ENCODE measurements around the gene CCL27. TPM values are rescaled to one million over a fixed set of nuclear protein-coding genes. Genes with fewer than 3 reads are reported as not detected.

The CCL27 gene
- total RNA-seq, 2 experiments from 2014 or later = 0.43 TPM; not detected in 1

- Mint-ChIP-seq H3K4me1 (peaks cover 31% of the 10 kb centered on the region), H3K27me3 (no peaks in the 10 kb centered on the region), H3K27ac (peak within 1 kb of the TSS; percentile 84), H3K36me3 (peaks cover 2% of the 10 kb centered on the region), H3K9me3 (no peaks in the 10 kb centered on the region), H3K4me3 (peak within 1 kb of the TSS; percentile 87)
- ATAC-seq (ENCODE audit: low read depth) = peak; percentile 91
- peak; percentile 97 for DNase-seq
- POLR2A ChIA-PET = interaction anchor here (0.6 to 7.1 kb wide), 22 partner anchors 8 to 1002 kb away, joined by 3 to 117 read pairs (median 5); partner anchors contain the start of genes ARID3C, CCL27, DCTN3 and GALT
These were observed 24.9 kb downstream of the CCL27 start, which contains the start of gene SIGMAR1 for GRCh38 chr9:34637356-34638137. SIGMAR1 (minus strand) TSS chr9:34637787; CDS start chr9:34637697, 90 bp downstream.

GRCh38 chr9:34636791-34637355 is 25.6 kb downstream of the CCL27 start:
- POLR2A ChIA-PET = interaction anchor here (0.6 to 7.1 kb wide), 11 partner anchors 9 to 1002 kb away, joined by 3 to 117 read pairs (median 7); partner anchors contain the start of genes DCTN3, GALT, IL11RA and MYORG
- peaks cover 31% of the 10 kb centered on the region for H3K4me1 Mint-ChIP-seq
- H3K9me3 Mint-ChIP-seq = no peaks in the 10 kb centered on the region
- peak overlapping the region; percentile 87 for H3K4me3 Mint-ChIP-seq
- H3K27me3 Mint-ChIP-seq = no peaks in the 10 kb centered on the region
- peak overlapping the region; percentile 84 for H3K27ac Mint-ChIP-seq
- ATAC-seq (ENCODE audit: low read depth) (no peak), DNase-seq (no peak)
- H3K36me3 Mint-ChIP-seq = peaks cover 2% of the 10 kb centered on the region

GRCh38 chr9:34635556-34635955 is 26.9 kb downstream of the CCL27 start:
- no peaks in the 10 kb centered on the region for H3K9me3 Mint-ChIP-seq
- peaks cover 2% of the 10 kb centered on the region for H3K36me3 Mint-ChIP-seq
- DNase-seq = no peak
- H3K27ac Mint-ChIP-seq = no peak overlapping the region
- no peak for ATAC-seq (ENCODE audit: low read depth)
- H3K4me3 Mint-ChIP-seq = peak overlapping the region; percentile 57
- H3K4me1 Mint-ChIP-seq = peaks cover 31% of the 10 kb centered on the region
- peaks cover 6% of the 10 kb centered on the region for H3K27me3 Mint-ChIP-seq
- POLR2A ChIA-PET = interaction anchor here (3.6 to 7.1 kb wide), 3 partner anchors 10 to 21 kb away, joined by 42 to 117 read pairs (median 75); partner anchors contain the start of genes DCTN3, GALT and RPP25L

GRCh38 chr9:34634551-34635248 is 27.8 kb downstream of the CCL27 start:
- ATAC-seq (ENCODE audit: low read depth) = no peak
- Mint-ChIP-seq H3K36me3 (peaks cover 2% of the 10 kb centered on the region), H3K27ac (no peak overlapping the region), H3K4me1 (peaks cover 31% of the 10 kb centered on the region), H3K9me3 (no peaks in the 10 kb centered on the region), H3K4me3 (no peak overlapping the region), H3K27me3 (peaks cover 15% of the 10 kb centered on the region)
- DNase-seq = no peak
- POLR2A ChIA-PET = interaction anchor here (1.1 to 7.1 kb wide), 5 partner anchors 11 to 30 kb away, joined by 3 to 117 read pairs (median 11); partner anchors contain the start of genes DCTN3, GALT and RPP25L

GRCh38 chr9:34633851-34634550 is 28.5 kb downstream of the CCL27 start:
- POLR2A ChIA-PET = interaction anchor here (1.1 to 7.1 kb wide), 5 partner anchors 11 to 31 kb away, joined by 3 to 117 read pairs (median 11); partner anchors contain the start of genes DCTN3, GALT and RPP25L
- peaks cover 20% of the 10 kb centered on the region for H3K27me3 Mint-ChIP-seq
- no peaks in the 10 kb centered on the region for H3K9me3 Mint-ChIP-seq
- H3K27ac Mint-ChIP-seq = no peak overlapping the region
- H3K4me1 Mint-ChIP-seq = peaks cover 35% of the 10 kb centered on the region
- H3K36me3 Mint-ChIP-seq = peaks cover 2% of the 10 kb centered on the region
- no peak overlapping the region for H3K4me3 Mint-ChIP-seq
- DNase-seq (peak; percentile 83), ATAC-seq (ENCODE audit: low read depth) (peak; percentile 21)

- H3K27me3 Mint-ChIP-seq = peaks cover 25% of the 10 kb centered on the region
- peaks cover 31% of the 10 kb centered on the region for H3K4me1 Mint-ChIP-seq
- no peak for DNase-seq
- POLR2A ChIA-PET = interaction anchor here (1.7 to 7.1 kb wide), 3 partner anchors 13 to 19 kb away, joined by 11 to 117 read pairs (median 75); partner anchors contain the start of genes DCTN3, GALT and RPP25L
- ATAC-seq (ENCODE audit: low read depth) = no peak
- H3K4me3 Mint-ChIP-seq = no peak overlapping the region
- peaks cover 2% of the 10 kb centered on the region for H3K36me3 Mint-ChIP-seq
- no peaks in the 10 kb centered on the region for H3K9me3 Mint-ChIP-seq
- H3K27ac Mint-ChIP-seq = no peak overlapping the region
These were observed 29.3 kb downstream of the CCL27 start for GRCh38 chr9:34633166-34633565.

- Mint-ChIP-seq H3K4me3 (no peak overlapping the region), H3K27ac (no peak overlapping the region), H3K36me3 (peaks cover 2% of the 10 kb centered on the region), H3K9me3 (no peaks in the 10 kb centered on the region), H3K4me1 (peaks cover 21% of the 10 kb centered on the region), H3K27me3 (peaks cover 51% of the 10 kb centered on the region)
- no peak for DNase-seq
- ATAC-seq (ENCODE audit: low read depth) = no peak
- POLR2A ChIA-PET = no interaction called here
These were observed 31.9 kb downstream of the CCL27 start for GRCh38 chr9:34630402-34631154.

- no peak for DNase-seq
- Mint-ChIP-seq H3K27ac (no peak overlapping the region), H3K27me3 (peaks cover 60% of the 10 kb centered on the region), H3K4me1 (peaks cover 13% of the 10 kb centered on the region), H3K9me3 (no peaks in the 10 kb centered on the region), H3K4me3 (peak overlapping the region; percentile 68), H3K36me3 (no peaks in the 10 kb centered on the region)
- no peak for ATAC-seq (ENCODE audit: low read depth)
- POLR2A ChIA-PET = interaction anchor here (1.3 to 1.6 kb wide), 2 partner anchors 9 kb away, joined by 3 to 8 read pairs; partner anchors contain the start of genes DCTN3 and SIGMAR1
These were observed 33.0 kb downstream of the CCL27 start for GRCh38 chr9:34629491-34629808.

GRCh38 chr9:34628656-34629490 is 33.6 kb downstream of the CCL27 start, which contains the start of gene ARID3C:
ARID3C (minus strand) TSS chr9:34629066; CDS start chr9:34628014, 1,052 bp downstream.
- Mint-ChIP-seq H3K4me3 (peak within 1 kb of the TSS; percentile 77), H3K27me3 (peaks cover 65% of the 10 kb centered on the region), H3K9me3 (no peaks in the 10 kb centered on the region), H3K4me1 (peaks cover 12% of the 10 kb centered on the region), H3K36me3 (no peaks in the 10 kb centered on the region), H3K27ac (no peak within 1 kb of the TSS)
- peak; percentile 56 for DNase-seq
- peak; percentile 71 for ATAC-seq (ENCODE audit: low read depth)
- POLR2A ChIA-PET = interaction anchor here (1.3 to 1.6 kb wide), 2 partner anchors 9 kb away, joined by 3 to 8 read pairs; partner anchors contain the start of genes DCTN3 and SIGMAR1

GRCh38 chr9:34627716-34628655 is 34.5 kb downstream of the CCL27 start:
- peaks cover 72% of the 10 kb centered on the region for H3K27me3 Mint-ChIP-seq
- ATAC-seq (ENCODE audit: low read depth) = no peak
- no peak for DNase-seq
- peaks cover 14% of the 10 kb centered on the region for H3K4me1 Mint-ChIP-seq
- no peaks in the 10 kb centered on the region for H3K9me3 Mint-ChIP-seq
- no peak overlapping the region for H3K27ac Mint-ChIP-seq
- peaks cover 2% of the 10 kb centered on the region for H3K36me3 Mint-ChIP-seq
- peak overlapping the region; percentile 77 for H3K4me3 Mint-ChIP-seq
- POLR2A ChIA-PET = interaction anchor here (1.6 kb wide), 1 partner anchor 8 kb away, joined by 8 read pairs; the partner anchor contains the start of gene DCTN3
